ENCODE measurements around the gene ACOT7. TPM values are rescaled to one million over a fixed set of nuclear protein-coding genes. Genes with fewer than 3 reads are reported as not detected.

ACOT7 gene
- total RNA-seq, 4 donors from 2014 or later, result 18.6 to 29.4 (median 23.2) TPM

DNA sequence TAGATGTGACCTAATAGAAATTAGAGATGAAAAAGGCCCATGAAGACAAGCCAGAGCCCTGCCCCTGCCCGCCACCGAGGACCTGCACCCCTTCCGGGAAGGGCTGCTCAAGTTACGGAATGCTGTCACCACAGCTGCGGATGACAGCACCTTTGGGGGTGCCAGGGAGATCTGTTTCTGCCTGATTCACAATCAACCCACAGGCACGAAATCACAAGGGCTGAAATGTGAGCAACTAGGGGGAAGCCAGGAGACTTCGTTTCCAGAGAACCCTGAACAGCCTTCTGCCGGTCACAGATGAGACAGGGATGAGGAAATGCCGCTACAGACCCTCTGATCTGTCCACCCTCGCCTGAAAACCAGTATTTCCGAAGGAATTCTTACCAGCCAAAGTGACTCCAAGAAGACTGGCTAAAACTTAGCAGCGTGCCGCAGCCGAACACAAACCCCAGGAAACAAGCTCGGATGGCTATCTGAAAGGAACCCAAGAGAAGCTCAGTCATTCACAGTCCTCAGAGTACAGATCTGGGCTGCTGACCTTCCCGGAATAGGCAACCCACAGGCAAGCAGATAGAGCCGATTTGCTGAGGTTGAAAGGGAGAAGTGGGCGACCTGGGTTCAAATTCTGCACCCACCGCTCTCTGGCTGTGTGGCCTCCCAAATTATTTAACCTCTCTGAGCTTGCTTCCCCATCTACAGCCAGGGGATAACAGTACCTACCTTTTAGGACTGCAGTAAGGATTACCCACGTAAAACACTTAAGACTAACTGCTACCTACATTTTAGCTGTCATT lies 158.9 kb downstream of the ACOT7 start:
- TF ChIP-seq POLR2A (IDR thresholded peaks at IDR 0.05) (no peak), EP300 (IDR thresholded peaks at IDR 0.05) (no peak)
- TF ChIP-seq, protein P1, sequence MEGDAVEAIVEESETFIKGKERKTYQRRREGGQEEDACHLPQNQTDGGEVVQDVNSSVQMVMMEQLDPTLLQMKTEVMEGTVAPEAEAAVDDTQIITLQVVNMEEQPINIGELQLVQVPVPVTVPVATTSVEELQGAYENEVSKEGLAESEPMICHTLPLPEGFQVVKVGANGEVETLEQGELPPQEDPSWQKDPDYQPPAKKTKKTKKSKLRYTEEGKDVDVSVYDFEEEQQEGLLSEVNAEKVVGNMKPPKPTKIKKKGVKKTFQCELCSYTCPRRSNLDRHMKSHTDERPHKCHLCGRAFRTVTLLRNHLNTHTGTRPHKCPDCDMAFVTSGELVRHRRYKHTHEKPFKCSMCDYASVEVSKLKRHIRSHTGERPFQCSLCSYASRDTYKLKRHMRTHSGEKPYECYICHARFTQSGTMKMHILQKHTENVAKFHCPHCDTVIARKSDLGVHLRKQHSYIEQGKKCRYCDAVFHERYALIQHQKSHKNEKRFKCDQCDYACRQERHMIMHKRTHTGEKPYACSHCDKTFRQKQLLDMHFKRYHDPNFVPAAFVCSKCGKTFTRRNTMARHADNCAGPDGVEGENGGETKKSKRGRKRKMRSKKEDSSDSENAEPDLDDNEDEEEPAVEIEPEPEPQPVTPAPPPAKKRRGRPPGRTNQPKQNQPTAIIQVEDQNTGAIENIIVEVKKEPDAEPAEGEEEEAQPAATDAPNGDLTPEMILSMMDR (IDR thresholded peaks at IDR 0.05), result no peak
- Histone ChIP-seq H3K27me3 (peaks cover 0 to 16% of the 10 kb centered on the region in 2 donors), H3K27ac (peak overlapping the region in 2 of 4 donors; percentile 55 to 56), H3K4me1 (peaks cover 0 to 19% (median 15%) of the 10 kb centered on the region in 4 donors), H3K4me3 (peak overlapping the region; percentile 65 to 75 (median 70)), H3K9me3 (no peaks in the 10 kb centered on the region), H3K36me3 (peaks cover 0 to 44% (median 14%) of the 10 kb centered on the region in 3 donors)
- WGBS, 2 donors, result 28 to 38% methylated on average over 20 of the region's 20 CpGs
- no peak for DNase-seq (ENCODE audit: low spot score in 2 of 2)

DNA sequence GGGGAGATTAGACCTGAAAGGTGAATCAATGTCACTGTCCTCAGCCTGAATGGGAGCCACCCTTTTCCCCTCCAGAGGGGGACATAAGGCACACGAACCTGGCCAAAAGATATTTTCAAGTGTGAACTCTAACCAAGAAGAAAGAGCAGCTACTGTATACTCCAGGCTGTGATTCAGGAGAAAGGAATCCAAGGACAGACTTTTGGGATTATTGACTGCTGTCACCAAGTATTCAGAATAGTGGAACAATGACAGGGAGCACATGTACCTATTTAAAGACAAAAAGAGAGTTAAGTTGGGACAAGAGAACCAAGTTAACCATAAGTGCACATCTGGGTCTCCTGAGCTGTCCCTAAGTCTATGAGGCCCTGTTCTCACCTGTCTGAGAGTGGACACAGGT lies 160.2 kb downstream of the ACOT7 start:
- H3K36me3 ChIP-seq, result peaks cover 0 to 57% (median 14%) of the 10 kb centered on the region in 3 donors
- TF ChIP-seq POLR2A (IDR thresholded peaks at IDR 0.05) (no peak), EP300 (IDR thresholded peaks at IDR 0.05) (no peak)
- TF ChIP-seq, protein P1 (IDR thresholded peaks at IDR 0.05), result no peak
- WGBS, 2 donors, result 55 to 68% methylated on average over 1 of the region's 1 CpG

DNA sequence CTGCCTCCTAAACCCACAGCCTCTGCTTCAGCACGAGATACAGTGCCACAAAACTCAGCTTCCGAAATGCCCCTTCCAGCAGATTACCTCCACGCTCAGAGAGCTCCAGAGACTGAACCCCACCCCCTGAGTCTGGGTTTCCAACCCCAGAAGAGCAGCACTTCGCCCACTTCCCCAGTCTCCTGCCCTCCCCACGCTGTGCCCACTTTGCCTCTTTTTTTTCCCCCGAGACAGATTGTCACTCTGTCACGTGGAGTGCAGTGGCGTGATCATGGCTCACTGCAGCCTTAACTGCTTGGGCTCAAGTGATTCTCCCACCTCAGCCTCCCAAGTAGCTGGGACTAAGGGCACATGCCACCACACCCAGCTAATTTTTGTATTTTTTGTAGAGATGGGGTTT lies 167.9 kb downstream of the ACOT7 start:
- no peak overlapping the region for H3K27ac ChIP-seq
- H3K4me1 ChIP-seq, result peaks cover 0 to 13% (median 0%) of the 10 kb centered on the region in 4 donors
- peaks cover 0 to 97% (median 6%) of the 10 kb centered on the region in 3 donors for H3K36me3 ChIP-seq
- H3K9me3 ChIP-seq, result no peaks in the 10 kb centered on the region
- no peaks in the 10 kb centered on the region for H3K27me3 ChIP-seq
- WGBS, 2 donors, result 88 to 90% methylated on average over 8 of the region's 8 CpGs
- no peak overlapping the region for H3K4me3 ChIP-seq
- no peak for TF ChIP-seq EP300 (IDR thresholded peaks at IDR 0.05)
- no peak for TF ChIP-seq POLR2A (IDR thresholded peaks at IDR 0.05)
- TF ChIP-seq, protein P1 (IDR thresholded peaks at IDR 0.05), result no peak
- DNase-seq (ENCODE audit: low spot score in 2 of 2), result no peak

More for the DNA sequence above, 160.2 kb downstream of the ACOT7 start:
- H3K4me1 ChIP-seq, result peaks cover 0 to 19% (median 15%) of the 10 kb centered on the region in 4 donors
- H3K27me3 ChIP-seq, result peaks cover 0 to 4% of the 10 kb centered on the region in 2 donors
- no peak overlapping the region for H3K27ac ChIP-seq
- no peak overlapping the region for H3K4me3 ChIP-seq
- no peak for DNase-seq (ENCODE audit: low spot score in 2 of 2)
- H3K9me3 ChIP-seq, result no peaks in the 10 kb centered on the region

DNA sequence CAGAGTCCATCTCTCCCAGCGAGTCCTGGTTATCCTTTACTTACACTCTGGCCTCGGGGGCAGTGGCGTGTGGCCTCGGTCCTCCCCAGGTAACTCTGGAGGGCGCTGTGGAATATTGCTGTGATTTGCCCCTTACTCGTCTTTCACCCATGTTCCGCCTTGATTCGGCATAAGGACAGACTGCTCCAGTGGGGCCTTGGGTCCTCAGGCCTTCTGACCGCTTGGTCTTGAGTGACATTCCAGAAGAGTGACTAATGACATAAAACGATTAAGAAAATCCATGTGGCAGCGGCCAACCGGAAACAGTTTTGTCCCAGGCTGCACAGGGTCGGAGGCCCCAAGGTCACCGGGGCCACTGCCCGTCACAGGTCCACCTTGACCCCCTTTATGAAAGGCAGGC lies 168.8 kb downstream of the ACOT7 start:
- peaks cover 0 to 92% (median 5%) of the 10 kb centered on the region in 3 donors for H3K36me3 ChIP-seq
- H3K4me3 ChIP-seq, result no peak overlapping the region

More for the DNA sequence above, 168.8 kb downstream of the ACOT7 start:
- DNase-seq (ENCODE audit: low spot score in 2 of 2), result no peak
- Histone ChIP-seq H3K9me3 (no peaks in the 10 kb centered on the region), H3K4me1 (peaks cover 0 to 13% (median 0%) of the 10 kb centered on the region in 4 donors), H3K27me3 (no peaks in the 10 kb centered on the region), H3K27ac (no peak overlapping the region)
- TF ChIP-seq POLR2A (IDR thresholded peaks at IDR 0.05), result no peak
- TF ChIP-seq EP300 (IDR thresholded peaks at IDR 0.05), result no peak
- TF ChIP-seq, protein P1 (IDR thresholded peaks at IDR 0.05), result no peak
- 72 to 75% methylated on average over 15 of the region's 15 CpGs for WGBS, 2 donors
